K562 (cell line): ENCODE data around the gene CRADD.

ENCODE experiments used
- BRF2 ChIP-seq: IDR thresholded peaks from 3 replicates; pipeline ENCODE4 v1.6.1; 2011; ENCODE audit warnings: borderline replicate concordance, mild to moderate bottlenecking; ENCODE audit not compliant: insufficient read length, insufficient read depth
- CEBPB ChIP-seq: fragments of 450-650 bp; IDR thresholded peaks from 2 replicates; pipeline ENCODE4 v1.6.1; 2016; ENCODE audit warnings: missing genetic modification characterization, missing compliant biosample characterization
- CTCF ChIP-seq, 3 experiments: IDR thresholded peaks in 2 of 3; conservative IDR thresholded peaks in 1 of 3; 2 replicates each; pipeline ENCODE4 v1.5.1; 2011 to 2012; ENCODE audit warnings: low read length in 3 of 3, mild to moderate bottlenecking in 3 of 3, control low read depth in 2 of 3, improper control_type of control experiment in 1 of 3, inconsistent platforms in 1 of 3, low read depth in 1 of 3, mixed read lengths in 1 of 3, moderate library complexity in 1 of 3; ENCODE audit not compliant: insufficient read depth in 2 of 3
- MYNN ChIP-seq, 2 experiments: sonication (generic); formaldehyde crosslinking in 1 of 2; IDR thresholded peaks; 2 replicates each; pipeline versions ENCODE4 v1.5.0 to v1.6.1; 2016 to 2020; ENCODE audit warnings: antibody characterized with exemption in 1 of 2, missing genetic modification reagents in 1 of 2
- POLR2A ChIP-seq: fragments of 450-650 bp; conservative IDR thresholded peaks from 2 replicates; pipeline ENCODE4 v1.6.1; 2016
- TCF3 ChIP-seq: sonication (generic); formaldehyde crosslinking; IDR thresholded peaks from 2 replicates; pipeline ENCODE4 v1.4.0; 2020; ENCODE audit warnings: mild to moderate bottlenecking, missing genetic modification reagents
- TCF7L2 ChIP-seq: fragments of 150-350 bp; IDR thresholded peaks from 2 replicates; pipeline ENCODE4 v1.6.1; 2016; ENCODE audit warnings: low read depth, mild to moderate bottlenecking, low read length, moderate library complexity
- ZFP36 ChIP-seq: fragments of 150-350 bp; IDR thresholded peaks from 2 replicates; pipeline ENCODE4 v1.6.1; 2018; ENCODE audit warnings: low read length, low read depth; ENCODE audit not compliant: partially characterized antibody
- ZNF318 ChIP-seq, 2 experiments: fragments of 450-650 bp; IDR thresholded peaks; 2 replicates each; pipeline ENCODE4 v1.6.1; 2016; ENCODE audit warnings: mild to moderate bottlenecking in 2 of 2, borderline replicate concordance in 1 of 2, low read depth in 1 of 2, moderate library complexity in 1 of 2

GRCh38 chr12:93876360-93876759 lies 199.2 kb downstream of the CRADD start:
- no peak for TF ChIP-seq CTCF (IDR thresholded peaks at IDR 0.05 in 2 of 3, conservative IDR thresholded peaks at IDR 0.05 in 1 of 3; ENCODE audit: insufficient read depth in 2 of 3, low read depth in 1 of 3, low read length in 3 of 3)
- TF ChIP-seq CEBPB (tag): no peak
- TF ChIP-seq BRF2: no peak
- no peak for TF ChIP-seq ZNF318 (IDR thresholded peaks at IDR 0.05; ENCODE audit: borderline replicate concordance in 1 of 2, low read depth in 1 of 2)
- no peak for TF ChIP-seq ZFP36
- TF ChIP-seq TCF7L2: no peak
- no peak for TF ChIP-seq POLR2A
- no peak for TF ChIP-seq TCF3 (CRISPR knock-in tag)
- TF ChIP-seq MYNN (IDR thresholded peaks at IDR 0.05): no peak
- TF ChIP-seq MYNN (CRISPR knock-in tag; IDR thresholded peaks at IDR 0.05): no peak
